ENCODE data around the gene CORO2B. TPM values are rescaled to one million over a fixed set of nuclear protein-coding genes. Genes with fewer than 3 reads are reported as not detected.

CORO2B gene
- total and polyA plus RNA-seq, 2 of the 4 experiments (the other 2 are of a cell fraction), result 9.3 to 39.3 TPM

DNA sequence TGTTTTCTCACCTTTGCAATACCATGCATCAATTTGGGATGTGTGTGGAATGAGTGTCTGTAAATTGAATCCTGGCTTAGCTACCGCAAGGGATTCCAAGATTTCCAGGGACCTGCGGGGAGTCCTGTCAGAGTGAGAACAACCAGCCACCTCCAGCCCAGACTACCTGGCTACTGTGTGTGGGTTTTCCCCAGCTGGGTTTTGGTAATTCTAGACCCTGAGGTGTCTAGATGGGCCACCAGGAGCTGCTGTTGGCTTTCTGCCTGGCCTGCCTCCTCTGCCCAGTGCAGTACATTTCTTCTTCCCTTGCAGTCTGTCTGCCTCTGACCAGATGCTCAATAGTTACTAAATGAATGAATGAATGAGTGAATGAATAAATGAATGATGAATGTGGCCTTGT, 32.5 kb upstream of the CORO2B start (continued):
- TF ChIP-seq, protein P1, sequence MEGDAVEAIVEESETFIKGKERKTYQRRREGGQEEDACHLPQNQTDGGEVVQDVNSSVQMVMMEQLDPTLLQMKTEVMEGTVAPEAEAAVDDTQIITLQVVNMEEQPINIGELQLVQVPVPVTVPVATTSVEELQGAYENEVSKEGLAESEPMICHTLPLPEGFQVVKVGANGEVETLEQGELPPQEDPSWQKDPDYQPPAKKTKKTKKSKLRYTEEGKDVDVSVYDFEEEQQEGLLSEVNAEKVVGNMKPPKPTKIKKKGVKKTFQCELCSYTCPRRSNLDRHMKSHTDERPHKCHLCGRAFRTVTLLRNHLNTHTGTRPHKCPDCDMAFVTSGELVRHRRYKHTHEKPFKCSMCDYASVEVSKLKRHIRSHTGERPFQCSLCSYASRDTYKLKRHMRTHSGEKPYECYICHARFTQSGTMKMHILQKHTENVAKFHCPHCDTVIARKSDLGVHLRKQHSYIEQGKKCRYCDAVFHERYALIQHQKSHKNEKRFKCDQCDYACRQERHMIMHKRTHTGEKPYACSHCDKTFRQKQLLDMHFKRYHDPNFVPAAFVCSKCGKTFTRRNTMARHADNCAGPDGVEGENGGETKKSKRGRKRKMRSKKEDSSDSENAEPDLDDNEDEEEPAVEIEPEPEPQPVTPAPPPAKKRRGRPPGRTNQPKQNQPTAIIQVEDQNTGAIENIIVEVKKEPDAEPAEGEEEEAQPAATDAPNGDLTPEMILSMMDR (conservative IDR thresholded peaks at IDR 0.05; ENCODE audit: low read depth, low read length), result no peak
- TF ChIP-seq SMC3 (IDR thresholded peaks at IDR 0.05; ENCODE audit: low read depth, low read length) (no peak), MXI1 (IDR thresholded peaks at IDR 0.05; ENCODE audit: borderline replicate concordance, low read depth, low read length) (no peak)

DNA sequence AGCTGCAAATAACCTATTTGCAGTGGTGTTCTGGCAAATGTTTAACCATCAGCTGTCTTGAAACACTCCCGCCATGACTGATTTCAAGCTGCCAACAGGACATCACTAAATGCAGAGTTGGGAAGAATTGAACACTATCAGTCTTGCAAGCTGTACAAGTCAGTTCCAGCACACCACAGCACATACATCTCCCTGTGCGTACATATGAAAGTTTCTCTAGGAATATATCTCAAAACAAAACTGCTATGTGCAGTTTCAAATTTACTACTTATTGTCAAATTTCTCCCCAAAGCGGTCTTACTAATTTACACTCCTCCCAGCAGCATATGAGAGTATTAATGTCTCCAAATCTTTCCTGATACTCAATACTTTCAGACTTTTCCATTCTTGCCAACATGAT, 30.4 kb upstream of the CORO2B start:
- Histone ChIP-seq H3K27me3 (ENCODE audit: control insufficient read depth, insufficient read depth, low read length) (peaks cover 2% of the 10 kb centered on the region), H4K8ac (ENCODE audit: low read depth in 2 of 2, low read length in 2 of 2) (no peak overlapping the region; a peak in 1 of 4 replicates), H3K4ac (ENCODE audit: low read depth, low read length) (no peak overlapping the region), H2AFZ (replicated peaks; ENCODE audit: low read length, poor library complexity) (no peak overlapping the region), H2BK120ac (ENCODE audit: low read depth, low read length) (no peak overlapping the region), H4K20me1 (ENCODE audit: insufficient read depth, low read length) (no peaks in the 10 kb centered on the region), H3K9me3 (ENCODE audit: control insufficient read depth, insufficient read depth, low read length) (no peaks in the 10 kb centered on the region), H3K14ac (replicated peaks; ENCODE audit: low read depth, low read length) (no peak overlapping the region), H4K91ac (ENCODE audit: insufficient read depth, low read depth, low read length) (no peak overlapping the region), H3K9ac (ENCODE audit: low read depth, low read length) (no peak overlapping the region), H3K4me3 (ENCODE audit: insufficient read depth, low read depth, low read length) (no peak overlapping the region), H4K5ac (ENCODE audit: low read depth, low read length) (no peak overlapping the region), H3K56ac (ENCODE audit: extremely low read depth, insufficient read depth, low read length) (no peak overlapping the region), H2BK5ac (ENCODE audit: low read depth, low read length, poor library complexity, severe bottlenecking) (no peak overlapping the region), H3K4me1 (ENCODE audit: control insufficient read depth, insufficient read depth, low read length) (peaks cover 12% of the 10 kb centered on the region), H2AK9ac (replicated peaks; ENCODE audit: low read depth, low read length, poor library complexity) (no peak overlapping the region), H2AK5ac (ENCODE audit: low read depth, low read length) (0 out of 2 replicates have a peak overlapping the region, but pooled peaks have one; percentile 4), H3K23ac (ENCODE audit: low read depth, low read length) (no peak overlapping the region), H3K79me1 (ENCODE audit: low read depth in 1 of 2, low read length in 2 of 2) (no peaks in the 10 kb centered on the region), H2BK20ac (ENCODE audit: low read depth, low read length) (no peak overlapping the region), H3K4me2 (ENCODE audit: low read depth, low read length) (no peak overlapping the region), H3K9me1 (ENCODE audit: insufficient read depth, low read length) (peaks cover 18% of the 10 kb centered on the region), H3K27ac (ENCODE audit: insufficient read depth, low read length) (no peak overlapping the region), H3K18ac (ENCODE audit: low read depth, low read length) (no peak overlapping the region), H2BK15ac (ENCODE audit: low read depth, low read length) (no peak overlapping the region), H3K36me3 (ENCODE audit: control insufficient read depth, insufficient read depth, low read length) (no peaks in the 10 kb centered on the region)
- TF ChIP-seq RCOR1 (IDR thresholded peaks at IDR 0.05; ENCODE audit: insufficient replicate concordance, low read length) (no peak), FOS (IDR thresholded peaks at IDR 0.05; ENCODE audit: low read depth, low read length) (no peak), SMC3 (IDR thresholded peaks at IDR 0.05; ENCODE audit: low read depth, low read length) (no peak), MAFK (IDR thresholded peaks at IDR 0.05; ENCODE audit: low read depth, low read length) (no peak), MAZ (IDR thresholded peaks at IDR 0.05; ENCODE audit: borderline replicate concordance, low read depth, low read length) (no peak), NFE2L2 (IDR thresholded peaks at IDR 0.05; ENCODE audit: low read depth, low read length) (no peak), CEBPB (IDR thresholded peaks at IDR 0.05; ENCODE audit: low read depth, low read length) (no peak), BHLHE40 (IDR thresholded peaks at IDR 0.05; ENCODE audit: low read depth, low read length) (no peak), RFX5 (IDR thresholded peaks at IDR 0.05; ENCODE audit: low read depth, low read length) (no peak)
- no TSS peak for BruUV-seq (replicated peaks)
- intact Hi-C loops (cut with micrococcal nuclease), result no loop called here
- CTCF ChIA-PET, result interaction anchor here (1.1 kb wide), 1 partner anchor 376 kb away, joined by 3 read pairs; no protein-coding TSS in a partner anchor
- 100% methylated on average over 1 of the region's 3 CpGs; no CpG with 5 or more reads in 1 of the 2 experiments for WGBS, 2 experiments (ENCODE audit: extremely low coverage in 2 of 2, insufficient read length in 1 of 2)
- POLR2A ChIA-PET (ENCODE audit: unreplicated experiment), result no interaction called here
- DNase-seq, result no peak
- no peak for ATAC-seq (ENCODE audit: low read depth)
- in situ Hi-C loops (cut with MboI; ENCODE audit: low sequenced_read_pairs), result no loop called here
- dilution Hi-C loops (cut with HindIII; ENCODE audit: low sequenced_read_pairs, unreplicated experiment), result no loop called here
